ENCODE measurements around the gene AFF4. TPM values are rescaled to one million over a fixed set of nuclear protein-coding genes. Genes with fewer than 3 reads are reported as not detected.

The AFF4 gene
- total RNA-seq, 4 donors from 2014 or later, result 55.0 to 87.6 (median 75.3) TPM

DNA sequence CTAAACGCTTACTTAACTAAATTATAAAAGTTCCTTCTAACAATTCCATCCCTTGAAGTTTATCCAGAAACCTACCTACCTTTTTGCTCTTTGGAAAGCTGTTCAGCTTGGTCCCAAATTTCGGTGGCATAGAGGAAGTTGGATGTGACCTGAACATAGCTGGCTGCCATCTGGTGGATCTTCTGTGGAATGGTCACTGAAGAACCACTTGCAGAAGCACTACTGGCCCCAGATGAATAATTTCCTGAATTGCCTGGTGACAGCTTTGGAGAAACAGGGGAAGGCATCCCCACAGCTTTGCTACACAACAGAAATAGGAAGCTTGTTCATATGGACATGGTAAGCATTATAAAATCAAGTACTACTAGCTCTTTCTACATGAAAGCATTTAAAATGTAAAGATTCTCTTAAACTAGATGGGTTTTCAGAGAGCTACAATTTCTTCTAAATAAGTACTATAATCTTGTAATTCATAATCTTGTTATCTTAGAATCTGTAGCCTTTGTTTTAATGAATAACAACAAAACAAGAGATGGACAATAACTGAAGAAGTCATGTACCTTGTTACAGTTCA is 80.1 kb downstream of the AFF4 start:
- no peak for TF ChIP-seq POLR2A (IDR thresholded peaks at IDR 0.05)
- TF ChIP-seq, protein P1, sequence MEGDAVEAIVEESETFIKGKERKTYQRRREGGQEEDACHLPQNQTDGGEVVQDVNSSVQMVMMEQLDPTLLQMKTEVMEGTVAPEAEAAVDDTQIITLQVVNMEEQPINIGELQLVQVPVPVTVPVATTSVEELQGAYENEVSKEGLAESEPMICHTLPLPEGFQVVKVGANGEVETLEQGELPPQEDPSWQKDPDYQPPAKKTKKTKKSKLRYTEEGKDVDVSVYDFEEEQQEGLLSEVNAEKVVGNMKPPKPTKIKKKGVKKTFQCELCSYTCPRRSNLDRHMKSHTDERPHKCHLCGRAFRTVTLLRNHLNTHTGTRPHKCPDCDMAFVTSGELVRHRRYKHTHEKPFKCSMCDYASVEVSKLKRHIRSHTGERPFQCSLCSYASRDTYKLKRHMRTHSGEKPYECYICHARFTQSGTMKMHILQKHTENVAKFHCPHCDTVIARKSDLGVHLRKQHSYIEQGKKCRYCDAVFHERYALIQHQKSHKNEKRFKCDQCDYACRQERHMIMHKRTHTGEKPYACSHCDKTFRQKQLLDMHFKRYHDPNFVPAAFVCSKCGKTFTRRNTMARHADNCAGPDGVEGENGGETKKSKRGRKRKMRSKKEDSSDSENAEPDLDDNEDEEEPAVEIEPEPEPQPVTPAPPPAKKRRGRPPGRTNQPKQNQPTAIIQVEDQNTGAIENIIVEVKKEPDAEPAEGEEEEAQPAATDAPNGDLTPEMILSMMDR (IDR thresholded peaks at IDR 0.05), result peak; percentile 36 to 66 (median 60)
- Histone ChIP-seq H3K36me3 (peaks cover 16 to 94% of the 10 kb centered on the region in 2 donors), H3K9me3 (no peaks in the 10 kb centered on the region), H3K27ac (no peak overlapping the region), H3K4me3 (no peak overlapping the region), H3K27me3 (no peaks in the 10 kb centered on the region), H3K4me1 (peaks cover 0 to under 1% (median 0%) of the 10 kb centered on the region in 3 donors)
- peak; percentile 63 for ATAC-seq
- 25 to 41% methylated on average over 2 of the region's 2 CpGs for WGBS, 2 donors (ENCODE audit: low coverage in 1 of 2)

DNA sequence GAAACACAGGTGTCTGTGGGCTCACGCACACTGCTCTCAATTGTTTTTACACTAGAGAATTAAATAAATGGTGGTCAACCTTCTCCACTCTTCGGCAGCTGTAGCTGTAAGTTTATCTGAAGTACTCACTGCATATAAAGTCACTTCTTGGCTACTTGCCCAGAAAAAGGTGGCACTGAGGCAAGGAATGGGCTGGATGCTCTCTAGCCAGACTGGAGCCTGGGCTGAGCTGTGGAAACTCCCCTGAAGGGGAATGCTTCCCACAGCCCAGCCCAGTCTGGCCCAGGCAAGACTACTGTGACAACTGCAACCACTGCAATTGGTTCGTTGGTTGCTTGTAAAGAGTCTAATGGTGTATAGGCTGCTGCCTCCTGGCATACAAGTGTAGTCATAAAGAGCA is 85.5 kb downstream of the AFF4 start:
- ATAC-seq, result no peak
- H3K27me3 ChIP-seq, result no peaks in the 10 kb centered on the region
- no peaks in the 10 kb centered on the region for H3K9me3 ChIP-seq
- TF ChIP-seq, protein P1 (IDR thresholded peaks at IDR 0.05), result no peak
- TF ChIP-seq POLR2AphosphoS5 (IDR thresholded peaks at IDR 0.05) (no peak), POLR2A (IDR thresholded peaks at IDR 0.05) (no peak), EP300 (IDR thresholded peaks at IDR 0.05) (no peak)
- H3K4me1 ChIP-seq, result peaks cover 0 to 13% (median 0%) of the 10 kb centered on the region in 3 donors
- WGBS, 2 donors (ENCODE audit: low coverage in 1 of 2), result 20 to 100% methylated on average over 1 to 2 of the region's 3 CpGs
- peaks cover 4 to 84% of the 10 kb centered on the region in 2 donors for H3K36me3 ChIP-seq
- no peak overlapping the region for H3K4me3 ChIP-seq
- peak overlapping the region in 1 of 4 donors; percentile 9 for H3K27ac ChIP-seq

DNA sequence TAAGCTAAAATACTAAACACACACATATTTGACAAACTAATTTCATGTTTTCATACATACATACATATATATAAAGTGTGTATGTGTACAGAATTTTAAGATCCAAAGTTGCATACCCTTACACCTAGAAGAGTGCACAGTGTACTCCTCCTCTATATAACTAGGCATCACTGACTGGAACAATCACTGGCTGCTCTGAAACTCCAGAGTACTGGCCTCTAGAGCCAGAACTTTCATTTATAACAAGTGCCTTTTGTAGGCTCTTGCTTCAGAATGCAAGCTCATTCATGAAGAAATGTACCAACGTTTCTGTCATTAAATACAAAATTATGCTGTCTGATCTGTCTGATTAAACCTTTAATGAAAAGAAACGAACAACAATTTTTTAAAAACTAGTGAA is 86.0 kb downstream of the AFF4 start:
- no peak overlapping the region for H3K4me3 ChIP-seq
- peak overlapping the region in 1 of 4 donors; percentile 9 for H3K27ac ChIP-seq
- TF ChIP-seq, protein P1 (IDR thresholded peaks at IDR 0.05), result no peak
- TF ChIP-seq EP300 (IDR thresholded peaks at IDR 0.05) (no peak), POLR2A (IDR thresholded peaks at IDR 0.05) (no peak), POLR2AphosphoS5 (IDR thresholded peaks at IDR 0.05) (no peak)
- no peaks in the 10 kb centered on the region for H3K9me3 ChIP-seq
- H3K36me3 ChIP-seq, result peaks cover 4 to 80% of the 10 kb centered on the region in 2 donors
- H3K4me1 ChIP-seq, result peaks cover 0 to 13% (median 0%) of the 10 kb centered on the region in 3 donors
- WGBS, 2 donors (ENCODE audit: low coverage in 1 of 2), result 58 to 61% methylated on average over 2 of the region's 2 CpGs
- H3K27me3 ChIP-seq, result no peaks in the 10 kb centered on the region
- no peak for ATAC-seq

DNA sequence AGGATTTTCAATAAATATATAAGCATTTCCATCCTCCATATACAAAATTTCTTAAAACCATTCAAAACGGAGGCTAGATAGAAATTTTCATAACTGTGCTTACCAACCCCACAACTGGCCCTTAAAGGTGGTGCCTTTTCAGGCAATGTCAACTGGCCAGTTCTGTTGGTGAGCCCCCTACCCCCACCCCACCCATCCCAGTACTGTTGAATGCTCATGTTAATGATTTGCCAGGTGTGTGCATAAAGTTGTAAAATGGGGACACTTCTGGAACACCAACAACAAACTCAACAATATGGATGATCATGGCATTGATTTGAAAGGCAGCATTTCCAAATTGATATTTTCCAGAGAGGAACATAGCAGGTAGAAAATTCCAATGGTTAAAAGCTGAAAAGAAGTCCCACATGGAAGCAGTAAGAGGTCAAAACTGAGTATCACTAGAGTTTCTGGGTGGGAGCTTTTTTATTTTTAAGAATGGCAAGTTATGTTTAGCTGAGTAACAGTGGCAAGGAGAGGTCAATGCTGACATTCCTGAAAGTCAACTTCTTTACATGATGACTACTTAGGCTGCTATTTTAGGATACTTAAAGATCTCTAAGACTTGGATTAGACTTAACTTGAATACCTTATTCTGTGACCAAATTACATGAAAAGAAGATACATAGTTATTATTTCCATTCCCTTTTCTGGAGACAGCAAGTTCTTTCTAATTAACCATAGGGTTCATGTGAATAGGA is 87.2 kb downstream of the AFF4 start:
- H3K9me3 ChIP-seq, result no peaks in the 10 kb centered on the region
- no peak overlapping the region for H3K4me3 ChIP-seq
- H3K4me1 ChIP-seq, result peaks cover 0 to 13% (median 0%) of the 10 kb centered on the region in 3 donors
- H3K27me3 ChIP-seq, result no peaks in the 10 kb centered on the region
- WGBS, 2 donors (ENCODE audit: low coverage in 1 of 2), result 84 to 90% methylated on average over 1 of the region's 1 CpG
- no peak for TF ChIP-seq POLR2A (IDR thresholded peaks at IDR 0.05)
- TF ChIP-seq EP300 (IDR thresholded peaks at IDR 0.05), result no peak
- TF ChIP-seq, protein P1 (IDR thresholded peaks at IDR 0.05), result no peak
- TF ChIP-seq POLR2AphosphoS5 (IDR thresholded peaks at IDR 0.05), result no peak
- H3K27ac ChIP-seq, result no peak overlapping the region
- H3K36me3 ChIP-seq, result peaks cover 4 to 77% of the 10 kb centered on the region in 2 donors
- no peak for ATAC-seq

DNA sequence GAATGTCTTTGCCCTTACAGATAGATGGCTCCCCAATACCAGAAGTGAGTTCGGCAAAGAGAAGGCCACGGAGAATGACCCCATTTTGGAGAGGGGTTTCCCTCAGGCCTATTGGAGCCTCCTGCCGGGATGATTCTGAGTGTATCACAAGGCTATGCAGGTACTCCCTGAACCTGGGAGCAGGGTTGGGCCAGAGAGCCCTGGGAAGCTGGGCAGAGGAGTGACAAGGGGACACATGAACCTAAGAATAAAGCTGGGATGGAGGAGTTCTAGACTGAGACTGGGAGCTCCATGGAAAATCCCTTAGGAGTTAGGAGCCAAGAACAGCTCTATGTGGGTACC is 89.5 kb downstream of the AFF4 start:
- no peak for ATAC-seq
- H3K27ac ChIP-seq, result no peak overlapping the region
- peaks cover 0 to 77% of the 10 kb centered on the region in 2 donors for H3K36me3 ChIP-seq

More for the DNA sequence above, 89.5 kb downstream of the AFF4 start:
- Histone ChIP-seq H3K9me3 (no peaks in the 10 kb centered on the region), H3K4me3 (no peak overlapping the region), H3K27me3 (no peaks in the 10 kb centered on the region), H3K4me1 (peaks cover 0 to 13% (median 0%) of the 10 kb centered on the region in 3 donors)
- 89% methylated on average over 3 of the region's 3 CpGs; no CpG with 5 or more reads in 1 of the 2 donors for WGBS, 2 donors (ENCODE audit: low coverage in 1 of 2)
- no peak for TF ChIP-seq POLR2A (IDR thresholded peaks at IDR 0.05)
- TF ChIP-seq, protein P1 (IDR thresholded peaks at IDR 0.05), result no peak
- no peak for TF ChIP-seq POLR2AphosphoS5 (IDR thresholded peaks at IDR 0.05)
- no peak for TF ChIP-seq EP300 (IDR thresholded peaks at IDR 0.05)

All from gastroesophageal sphincter (tissue), 4 donors.